Lower lobe of right lung (tissue), 2 donors: ENCODE data around the gene USP54. TPM values are rescaled to one million over a fixed set of nuclear protein-coding genes. Genes with fewer than 3 reads are reported as not detected.
A peak's percentile ranks its signal among the peaks of the same experiment; 100 is the strongest.

Experiments
- ATAC-seq, 2 donors: fragments of 200-7000 bp; cut with Tn5 transposase; one replicate each; pipeline ENCODE4 v1.9.1; 2020 to 2022; ENCODE audit warnings: mild to moderate bottlenecking in 2 of 2, moderate library complexity in 2 of 2
- DNase-seq: peaks from one replicate; pipeline ENCODE4 v3.0.0-alpha.2; 2020
- H3K27ac ChIP-seq: fragments of 200-600 bp; one replicate; pipeline ENCODE4 v1.8.0; 2022
- H3K27me3 ChIP-seq: fragments of 200-600 bp; one replicate; pipeline ENCODE4 v1.8.0; 2022; ENCODE audit warnings: low read depth
- H3K36me3 ChIP-seq: fragments of 200-600 bp; one replicate; pipeline ENCODE4 v1.8.0; 2022; ENCODE audit warnings: mild to moderate bottlenecking
- H3K4me1 ChIP-seq: fragments of 200-600 bp; one replicate; pipeline ENCODE4 v1.8.0; 2022
- H3K4me3 ChIP-seq: fragments of 200-600 bp; one replicate; pipeline ENCODE4 v1.8.0; 2022; ENCODE audit warnings: mild to moderate bottlenecking
- H3K9me3 ChIP-seq: fragments of 200-600 bp; one replicate; pipeline ENCODE4 v1.8.0; 2022
- CTCF ChIP-seq: fragments of 200-600 bp; IDR thresholded peaks from one replicate; pipeline ENCODE4 v1.8.0; 2022; ENCODE audit warnings: antibody characterized with exemption, mild to moderate bottlenecking
- intact Hi-C: fragments of 100-400 bp; cut with DNase I; formaldehyde crosslinking; loops from one replicate; pipeline ENCODE4 v1.11.0; 2022
- total RNA-seq: library from RNA; stranded (reverse); fragmentation: NEBNext Ultra II Directional; extraction: Animal tissue kit (Norgen Biotek cat#: 25700); gene quantifications from one replicate; pipeline ENCODE4 v1.2.1, GENCODE V29; 2021
- donor health status: DM: no; HTN: yes; CAD: no; lungs with severe emphysema.

The USP54 gene
- total RNA-seq, 1 donor from 2014 or later, result 97.4 TPM

- ATAC-seq, result peak; percentile 97 to 98
- intact Hi-C loops, result no loop called here
- Histone ChIP-seq H3K27me3 (no peaks in the 10 kb centered on the region), H3K36me3 (peaks cover 29% of the 10 kb centered on the region), H3K27ac (peak overlapping the region; percentile 97), H3K4me3 (peak overlapping the region; percentile 80), H3K9me3 (no peaks in the 10 kb centered on the region), H3K4me1 (peaks cover 43% of the 10 kb centered on the region)
- peak; percentile 96 for DNase-seq
- TF ChIP-seq CTCF, result no peak
Observed at GRCh38 chr10:73495226-73495883, 95.8 kb downstream of the USP54 start.

- Histone ChIP-seq H3K4me3 (peak overlapping the region; percentile 80), H3K27me3 (no peaks in the 10 kb centered on the region), H3K9me3 (no peaks in the 10 kb centered on the region), H3K27ac (peak overlapping the region; percentile 97), H3K36me3 (peaks cover 24% of the 10 kb centered on the region), H3K4me1 (peaks cover 44% of the 10 kb centered on the region)
- ATAC-seq (no peak), DNase-seq (no peak)
- intact Hi-C loops, result no loop called here
- TF ChIP-seq CTCF, result no peak
Observed at GRCh38 chr10:73494877-73495225, 96.3 kb downstream of the USP54 start.

GRCh38 chr10:73494213-73494612 is 96.9 kb downstream of the USP54 start:
- ATAC-seq (no peak), DNase-seq (no peak)
- H3K27ac ChIP-seq, result no peak overlapping the region
- intact Hi-C loops, result no loop called here
- H3K36me3 ChIP-seq, result peaks cover 17% of the 10 kb centered on the region
- no peaks in the 10 kb centered on the region for H3K9me3 ChIP-seq
- TF ChIP-seq CTCF, result no peak
- peaks cover 50% of the 10 kb centered on the region for H3K4me1 ChIP-seq
- H3K27me3 ChIP-seq, result no peaks in the 10 kb centered on the region
- peak overlapping the region; percentile 80 for H3K4me3 ChIP-seq

GRCh38 chr10:73493781-73494180 is 97.4 kb downstream of the USP54 start:
- peak overlapping the region; percentile 80 for H3K4me3 ChIP-seq
- peaks cover 50% of the 10 kb centered on the region for H3K4me1 ChIP-seq
- H3K9me3 ChIP-seq, result no peaks in the 10 kb centered on the region
- H3K27me3 ChIP-seq, result no peaks in the 10 kb centered on the region
- DNase-seq (no peak), ATAC-seq (no peak)
- intact Hi-C loops, result no loop called here
- no peak for TF ChIP-seq CTCF
- peaks cover 13% of the 10 kb centered on the region for H3K36me3 ChIP-seq
- no peak overlapping the region for H3K27ac ChIP-seq

- intact Hi-C loops, result no loop called here
- TF ChIP-seq CTCF, result no peak
- Histone ChIP-seq H3K4me1 (peaks cover 7% of the 10 kb centered on the region), H3K4me3 (no peak overlapping the region), H3K36me3 (peaks cover 10% of the 10 kb centered on the region), H3K9me3 (no peaks in the 10 kb centered on the region), H3K27ac (no peak overlapping the region), H3K27me3 (no peaks in the 10 kb centered on the region)
- no peak for ATAC-seq
- DNase-seq, result no peak
Observed at GRCh38 chr10:73486601-73487000, 104.5 kb downstream of the USP54 start.
